ENCODE results near the gene RHBDD3.

Gene RHBDD3

GRCh38 chr22:29216873-29217666 is 50.7 kb downstream of the RHBDD3 start:
- DNase-seq = no peak

GRCh38 chr22:29216011-29216872 is 51.5 kb downstream of the RHBDD3 start:
- no peak for DNase-seq

- DNase-seq = no peak
Measured at GRCh38 chr22:29215012-29215860, 52.5 kb downstream of the RHBDD3 start.

GRCh38 chr22:29214232-29214631 is 53.5 kb downstream of the RHBDD3 start:
- DNase-seq = no peak

- no peak for DNase-seq
Measured at GRCh38 chr22:29213493-29213892, 54.3 kb downstream of the RHBDD3 start.

GRCh38 chr22:29212743-29213142 is 55.0 kb downstream of the RHBDD3 start:
- no peak for DNase-seq

- DNase-seq = no peak
Measured at GRCh38 chr22:29211466-29211865, 56.3 kb downstream of the RHBDD3 start.

GRCh38 chr22:29211066-29211465 is 56.7 kb downstream of the RHBDD3 start:
- no peak for DNase-seq

All from stimulated activated naive CD4-positive, alpha-beta T cell (primary cell).